ENCODE measurements around the gene ZGLP1. TPM values are rescaled to one million over a fixed set of nuclear protein-coding genes. Genes with fewer than 3 reads are reported as not detected.

The ZGLP1 gene
- total and polyA plus RNA-seq, 2 of the 13 experiments (the other 11 are each of a cell fraction or from before 2014, with no cell fraction given) = 2.4 to 3.0 TPM

DNA sequence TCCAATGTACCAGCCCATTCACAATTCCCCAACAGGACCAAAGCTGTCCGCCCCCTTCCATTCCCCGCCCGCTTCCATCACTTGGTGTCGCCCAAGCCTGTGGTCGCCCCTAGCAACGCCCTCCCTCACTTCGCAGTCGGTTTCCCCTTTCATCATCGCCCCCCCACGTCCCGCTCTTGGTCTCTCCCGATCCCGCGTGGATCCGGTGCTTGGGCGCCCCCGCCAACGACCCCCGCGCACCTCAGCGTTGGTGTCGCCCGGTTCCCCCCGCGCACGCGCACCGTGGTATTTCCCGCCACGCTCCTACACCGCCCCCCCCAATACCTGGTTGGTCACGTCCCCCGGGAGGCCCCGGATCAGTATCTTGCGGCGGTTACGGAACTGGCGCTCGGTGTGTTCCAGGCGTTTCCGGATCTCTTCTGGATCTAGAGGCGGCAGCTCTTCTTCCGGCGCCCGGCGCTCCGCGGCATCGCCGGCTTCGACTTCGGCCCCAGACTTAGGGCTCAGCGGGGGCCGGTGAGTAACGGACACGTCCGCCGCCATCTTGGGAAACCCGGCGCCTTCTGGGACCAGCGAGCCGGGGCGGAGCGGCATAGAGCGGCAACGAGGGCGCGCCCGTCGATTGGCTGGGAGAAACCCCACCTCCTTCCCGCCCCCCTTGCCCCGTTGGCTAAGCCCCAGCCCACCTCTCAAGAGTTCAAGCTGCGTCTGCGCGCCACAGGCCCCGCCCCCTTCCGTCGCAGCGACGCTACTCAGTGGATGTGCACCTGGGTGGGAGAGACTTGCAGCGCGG is 23.5 kb upstream of the ZGLP1 start, which contains the start of gene RAVER1 (continued):
- TF ChIP-seq, protein P1, sequence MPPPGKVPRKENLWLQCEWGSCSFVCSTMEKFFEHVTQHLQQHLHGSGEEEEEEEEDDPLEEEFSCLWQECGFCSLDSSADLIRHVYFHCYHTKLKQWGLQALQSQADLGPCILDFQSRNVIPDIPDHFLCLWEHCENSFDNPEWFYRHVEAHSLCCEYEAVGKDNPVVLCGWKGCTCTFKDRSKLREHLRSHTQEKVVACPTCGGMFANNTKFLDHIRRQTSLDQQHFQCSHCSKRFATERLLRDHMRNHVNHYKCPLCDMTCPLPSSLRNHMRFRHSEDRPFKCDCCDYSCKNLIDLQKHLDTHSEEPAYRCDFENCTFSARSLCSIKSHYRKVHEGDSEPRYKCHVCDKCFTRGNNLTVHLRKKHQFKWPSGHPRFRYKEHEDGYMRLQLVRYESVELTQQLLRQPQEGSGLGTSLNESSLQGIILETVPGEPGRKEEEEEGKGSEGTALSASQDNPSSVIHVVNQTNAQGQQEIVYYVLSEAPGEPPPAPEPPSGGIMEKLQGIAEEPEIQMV (CRISPR knock-in tag; IDR thresholded peaks at IDR 0.05; ENCODE audit: low read depth) = 0 out of 2 replicates have a peak, but pooled peaks have one; percentile 43
- TF ChIP-seq, protein P2, sequence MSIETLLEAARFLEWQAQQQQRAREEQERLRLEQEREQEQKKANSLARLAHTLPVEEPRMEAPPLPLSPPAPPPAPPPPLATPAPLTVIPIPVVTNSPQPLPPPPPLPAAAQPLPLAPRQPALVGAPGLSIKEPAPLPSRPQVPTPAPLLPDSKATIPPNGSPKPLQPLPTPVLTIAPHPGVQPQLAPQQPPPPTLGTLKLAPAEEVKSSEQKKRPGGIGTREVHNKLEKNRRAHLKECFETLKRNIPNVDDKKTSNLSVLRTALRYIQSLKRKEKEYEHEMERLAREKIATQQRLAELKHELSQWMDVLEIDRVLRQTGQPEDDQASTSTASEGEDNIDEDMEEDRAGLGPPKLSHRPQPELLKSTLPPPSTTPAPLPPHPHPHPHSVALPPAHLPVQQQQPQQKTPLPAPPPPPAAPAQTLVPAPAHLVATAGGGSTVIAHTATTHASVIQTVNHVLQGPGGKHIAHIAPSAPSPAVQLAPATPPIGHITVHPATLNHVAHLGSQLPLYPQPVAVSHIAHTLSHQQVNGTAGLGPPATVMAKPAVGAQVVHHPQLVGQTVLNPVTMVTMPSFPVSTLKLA (IDR thresholded peaks at IDR 0.05) = no peak; the same call in none of the 2 replicates
- TF ChIP-seq, protein P3, sequence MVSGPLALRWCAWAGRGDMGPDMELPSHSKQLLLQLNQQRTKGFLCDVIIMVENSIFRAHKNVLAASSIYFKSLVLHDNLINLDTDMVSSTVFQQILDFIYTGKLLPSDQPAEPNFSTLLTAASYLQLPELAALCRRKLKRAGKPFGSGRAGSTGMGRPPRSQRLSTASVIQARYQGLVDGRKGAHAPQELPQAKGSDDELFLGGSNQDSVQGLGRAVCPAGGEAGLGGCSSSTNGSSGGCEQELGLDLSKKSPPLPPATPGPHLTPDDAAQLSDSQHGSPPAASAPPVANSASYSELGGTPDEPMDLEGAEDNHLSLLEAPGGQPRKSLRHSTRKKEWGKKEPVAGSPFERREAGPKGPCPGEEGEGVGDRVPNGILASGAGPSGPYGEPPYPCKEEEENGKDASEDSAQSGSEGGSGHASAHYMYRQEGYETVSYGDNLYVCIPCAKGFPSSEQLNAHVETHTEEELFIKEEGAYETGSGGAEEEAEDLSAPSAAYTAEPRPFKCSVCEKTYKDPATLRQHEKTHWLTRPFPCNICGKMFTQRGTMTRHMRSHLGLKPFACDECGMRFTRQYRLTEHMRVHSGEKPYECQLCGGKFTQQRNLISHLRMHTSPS (CRISPR knock-in tag; IDR thresholded peaks at IDR 0.05; ENCODE audit: low read depth) = no peak; the same call in 1 of the 2 replicates
- no peak for TF ChIP-seq LCORL (IDR thresholded peaks at IDR 0.05)
- TF ChIP-seq LCORL (CRISPR knock-in tag; IDR thresholded peaks at IDR 0.05) = no peak; the same call in 1 of the 2 replicates
- TF ChIP-seq, protein P4, sequence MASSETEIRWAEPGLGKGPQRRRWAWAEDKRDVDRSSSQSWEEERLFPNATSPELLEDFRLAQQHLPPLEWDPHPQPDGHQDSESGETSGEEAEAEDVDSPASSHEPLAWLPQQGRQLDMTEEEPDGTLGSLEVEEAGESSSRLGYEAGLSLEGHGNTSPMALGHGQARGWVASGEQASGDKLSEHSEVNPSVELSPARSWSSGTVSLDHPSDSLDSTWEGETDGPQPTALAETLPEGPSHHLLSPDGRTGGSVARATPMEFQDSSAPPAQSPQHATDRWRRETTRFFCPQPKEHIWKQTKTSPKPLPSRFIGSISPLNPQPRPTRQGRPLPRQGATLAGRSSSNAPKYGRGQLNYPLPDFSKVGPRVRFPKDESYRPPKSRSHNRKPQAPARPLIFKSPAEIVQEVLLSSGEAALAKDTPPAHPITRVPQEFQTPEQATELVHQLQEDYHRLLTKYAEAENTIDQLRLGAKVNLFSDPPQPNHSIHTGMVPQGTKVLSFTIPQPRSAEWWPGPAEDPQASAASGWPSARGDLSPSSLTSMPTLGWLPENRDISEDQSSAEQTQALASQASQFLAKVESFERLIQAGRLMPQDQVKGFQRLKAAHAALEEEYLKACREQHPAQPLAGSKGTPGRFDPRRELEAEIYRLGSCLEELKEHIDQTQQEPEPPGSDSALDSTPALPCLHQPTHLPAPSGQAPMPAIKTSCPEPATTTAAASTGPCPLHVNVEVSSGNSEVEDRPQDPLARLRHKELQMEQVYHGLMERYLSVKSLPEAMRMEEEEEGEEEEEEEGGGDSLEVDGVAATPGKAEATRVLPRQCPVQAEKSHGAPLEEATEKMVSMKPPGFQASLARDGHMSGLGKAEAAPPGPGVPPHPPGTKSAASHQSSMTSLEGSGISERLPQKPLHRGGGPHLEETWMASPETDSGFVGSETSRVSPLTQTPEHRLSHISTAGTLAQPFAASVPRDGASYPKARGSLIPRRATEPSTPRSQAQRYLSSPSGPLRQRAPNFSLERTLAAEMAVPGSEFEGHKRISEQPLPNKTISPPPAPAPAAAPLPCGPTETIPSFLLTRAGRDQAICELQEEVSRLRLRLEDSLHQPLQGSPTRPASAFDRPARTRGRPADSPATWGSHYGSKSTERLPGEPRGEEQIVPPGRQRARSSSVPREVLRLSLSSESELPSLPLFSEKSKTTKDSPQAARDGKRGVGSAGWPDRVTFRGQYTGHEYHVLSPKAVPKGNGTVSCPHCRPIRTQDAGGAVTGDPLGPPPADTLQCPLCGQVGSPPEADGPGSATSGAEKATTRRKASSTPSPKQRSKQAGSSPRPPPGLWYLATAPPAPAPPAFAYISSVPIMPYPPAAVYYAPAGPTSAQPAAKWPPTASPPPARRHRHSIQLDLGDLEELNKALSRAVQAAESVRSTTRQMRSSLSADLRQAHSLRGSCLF (CRISPR knock-in tag; IDR thresholded peaks at IDR 0.05; ENCODE audit: borderline replicate concordance) = no peak
- TF ChIP-seq KAT8 (CRISPR knock-in tag; IDR thresholded peaks at IDR 0.05) = peak; percentile 73
- TF ChIP-seq SALL2 (CRISPR knock-in tag; IDR thresholded peaks at IDR 0.05) = peak; percentile 77; the same call in 1 of the 2 replicates
- peak; percentile 94 for TF ChIP-seq FOXK2 (IDR thresholded peaks at IDR 0.05)
- TF ChIP-seq, protein P5, sequence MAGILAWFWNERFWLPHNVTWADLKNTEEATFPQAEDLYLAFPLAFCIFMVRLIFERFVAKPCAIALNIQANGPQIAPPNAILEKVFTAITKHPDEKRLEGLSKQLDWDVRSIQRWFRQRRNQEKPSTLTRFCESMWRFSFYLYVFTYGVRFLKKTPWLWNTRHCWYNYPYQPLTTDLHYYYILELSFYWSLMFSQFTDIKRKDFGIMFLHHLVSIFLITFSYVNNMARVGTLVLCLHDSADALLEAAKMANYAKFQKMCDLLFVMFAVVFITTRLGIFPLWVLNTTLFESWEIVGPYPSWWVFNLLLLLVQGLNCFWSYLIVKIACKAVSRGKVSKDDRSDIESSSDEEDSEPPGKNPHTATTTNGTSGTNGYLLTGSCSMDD (CRISPR knock-in tag; IDR thresholded peaks at IDR 0.05) = no peak
- no peak for TF ChIP-seq ZSCAN20 (CRISPR knock-in tag; IDR thresholded peaks at IDR 0.05; ENCODE audit: borderline replicate concordance)
- TF ChIP-seq WIZ (CRISPR knock-in tag; IDR thresholded peaks at IDR 0.05) = no peak; the same call in 1 of the 2 replicates
- no peak for TF ChIP-seq ZNF383 (CRISPR knock-in tag; IDR thresholded peaks at IDR 0.05; ENCODE audit: borderline replicate concordance)
- TF ChIP-seq CBX5 (CRISPR knock-in tag; IDR thresholded peaks at IDR 0.05; ENCODE audit: borderline replicate concordance) = no peak
- no peak for TF ChIP-seq ZNF12 (CRISPR knock-in tag; IDR thresholded peaks at IDR 0.05)
- TF ChIP-seq ZFP36L2 (CRISPR knock-in tag; IDR thresholded peaks at IDR 0.05) = no peak
- no peak for TF ChIP-seq GTF3A (CRISPR knock-in tag; conservative IDR thresholded peaks at IDR 0.05)
- peak; percentile 86 for TF ChIP-seq ZNF781 (CRISPR knock-in tag; IDR thresholded peaks at IDR 0.05; ENCODE audit: borderline replicate concordance, not compliant biosample characterization)

Data from HepG2 (cell line).